Vagina (tissue), 2 donors: Measurements from ENCODE around the gene DCTN4. TPM values are rescaled to one million over a fixed set of nuclear protein-coding genes. Genes with fewer than 3 reads are reported as not detected.

Experiments
- DNase-seq, 2 donors: peaks; one replicate each; pipeline ENCODE4 v3.0.0-alpha.2; 2017; ENCODE audit errors: extremely low spot score in 2 of 2
- H3K27ac ChIP-seq: fragments of 200-600 bp; sonication (generic); one replicate; pipeline ENCODE4 v1.5.1; 2019
- H3K27me3 ChIP-seq: fragments of 200-600 bp; sonication (generic); one replicate; pipeline ENCODE4 v1.5.1; 2019
- H3K36me3 ChIP-seq, 2 donors: fragments of 200-600 bp; sonication (generic); one replicate each; pipeline ENCODE4 v1.5.1; 2017 to 2019
- H3K4me1 ChIP-seq: fragments of 200-600 bp; sonication (generic); one replicate; pipeline ENCODE4 v1.5.1; 2019
- H3K4me3 ChIP-seq, 2 donors: fragments of 200-600 bp; sonication (generic); 1 replicate in 1 of 2; 2 replicates in 1 of 2; pipeline ENCODE4 v1.5.1; 2016 to 2019
- H3K9me3 ChIP-seq: fragments of 200-600 bp; sonication (generic); one replicate; pipeline ENCODE4 v1.5.1; 2019
- CTCF ChIP-seq, 3 experiments: fragments of 450-650 bp in 2 of 3; fragments of 200-600 bp in 1 of 3; sonication (generic) in 1 of 3; IDR thresholded peaks; one replicate each; pipeline ENCODE4 v1.5.1; 2017 to 2019; ENCODE audit warnings: antibody characterized with exemption in 3 of 3, mild to moderate bottlenecking in 2 of 3, moderate library complexity in 2 of 3
- POLR2A ChIP-seq, 2 donors: fragments of 450-650 bp; IDR thresholded peaks; one replicate each; pipeline ENCODE4 v1.6.1; 2017; ENCODE audit warnings: antibody characterized with exemption in 2 of 2, mild to moderate bottlenecking in 2 of 2, moderate library complexity in 2 of 2
- POLR2AphosphoS5 ChIP-seq, 2 donors: sonication (generic); formaldehyde crosslinking; IDR thresholded peaks; one replicate each; pipeline ENCODE4 v1.9.0; 2017; ENCODE audit warnings: antibody characterized with exemption in 2 of 2, mild to moderate bottlenecking in 2 of 2, low read depth in 1 of 2; ENCODE audit not compliant: insufficient read depth in 1 of 2
- intact Hi-C: fragments of 100-400 bp; cut with DNase I; formaldehyde crosslinking; loops from one replicate; pipeline ENCODE4 v1.15.1; 2023
- total RNA-seq: library from RNA; depleted of rRNA; stranded (reverse); fragments of >200 nt; gene quantifications from one replicate; pipeline ENCODE4 v1.2.3, GENCODE V29; 2016

Gene DCTN4
- total RNA-seq, 1 donor from 2014 or later: 51.3 TPM

GRCh38 chr5:150782850-150783249 is 24.0 kb upstream of the DCTN4 start:
- Histone ChIP-seq H3K27me3 (no peaks in the 10 kb centered on the region), H3K4me3 (no peak overlapping the region), H3K9me3 (no peaks in the 10 kb centered on the region), H3K27ac (peak overlapping the region; percentile 86), H3K36me3 (no peaks in the 10 kb centered on the region), H3K4me1 (peaks cover 63% of the 10 kb centered on the region)
- no peak for TF ChIP-seq CTCF (IDR thresholded peaks at IDR 0.05)
- no peak for DNase-seq
- intact Hi-C loops: loop anchor here (10.0 kb wide), 1 partner anchor 1378 kb away; no protein-coding TSS in a partner anchor

DNA sequence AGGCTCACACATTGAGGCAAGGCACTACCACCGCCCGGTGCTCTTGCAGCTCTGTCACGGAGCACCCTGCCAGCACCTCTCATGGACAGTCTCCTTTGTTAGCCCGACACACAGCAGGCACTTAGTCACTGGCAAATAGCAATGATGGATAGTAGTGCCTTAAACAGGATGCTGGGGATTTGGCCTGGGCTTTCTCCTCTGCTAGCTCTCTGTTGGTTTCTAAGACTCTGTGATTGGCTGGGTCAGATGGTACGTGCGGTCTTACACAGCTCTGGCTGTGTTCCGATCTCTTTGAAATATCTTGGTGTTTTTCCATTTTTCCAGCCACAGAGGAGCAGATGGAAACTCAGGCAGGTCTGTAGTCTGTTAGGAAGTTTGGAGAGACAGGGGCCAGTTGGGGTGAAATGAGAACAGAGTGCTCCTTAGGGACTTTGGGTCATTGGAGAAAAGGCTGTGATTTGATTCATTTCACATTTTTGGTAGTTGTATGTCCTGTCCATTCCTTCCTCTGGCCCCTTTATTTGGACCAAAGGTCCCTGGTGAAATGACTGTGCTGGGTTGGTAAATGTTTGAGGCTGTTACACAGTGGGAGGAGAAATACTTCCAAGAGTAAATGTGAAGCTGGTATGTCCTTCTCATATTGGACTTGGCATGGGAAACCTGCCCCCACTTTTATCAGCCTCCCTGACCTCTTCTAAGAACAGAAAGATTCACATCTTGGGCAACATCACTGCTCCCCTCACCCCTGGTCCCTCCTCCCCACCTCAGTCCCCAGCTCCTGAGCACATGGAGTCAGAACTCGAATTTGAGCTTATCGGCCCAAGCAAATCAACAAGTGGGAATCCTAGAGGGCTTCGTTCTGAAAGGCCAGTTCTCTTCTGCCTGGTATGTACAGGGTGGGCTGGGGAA is 23.1 kb upstream of the DCTN4 start:
- Histone ChIP-seq H3K4me1 (peaks cover 67% of the 10 kb centered on the region), H3K36me3 (no peaks in the 10 kb centered on the region), H3K4me3 (peak overlapping the region in 1 of 2 donors; percentile 66), H3K9me3 (no peaks in the 10 kb centered on the region), H3K27me3 (no peaks in the 10 kb centered on the region), H3K27ac (peak overlapping the region; percentile 86)
- intact Hi-C loops: loop anchor here (10.0 kb wide), 1 partner anchor 1377 kb away; no protein-coding TSS in a partner anchor
- DNase-seq: peak in 1 of 2 donors; percentile 97
- TF ChIP-seq POLR2AphosphoS5 (IDR thresholded peaks at IDR 0.05; ENCODE audit: insufficient read depth in 1 of 2, low read depth in 1 of 2) (peak; percentile 53 to 61), CTCF (IDR thresholded peaks at IDR 0.05) (no peak), POLR2A (IDR thresholded peaks at IDR 0.05) (peak in 1 of 2 donors; percentile 26)

GRCh38 chr5:150780816-150781221 is 22.0 kb upstream of the DCTN4 start:
- no peak for DNase-seq
- TF ChIP-seq POLR2AphosphoS5 (IDR thresholded peaks at IDR 0.05; ENCODE audit: insufficient read depth in 1 of 2, low read depth in 1 of 2): no peak
- no peak for TF ChIP-seq CTCF (IDR thresholded peaks at IDR 0.05)
- TF ChIP-seq POLR2A (IDR thresholded peaks at IDR 0.05): no peak
- H3K4me3 ChIP-seq: peak overlapping the region in 1 of 2 donors; percentile 66
- H3K27ac ChIP-seq: peak overlapping the region; percentile 86
- H3K9me3 ChIP-seq: no peaks in the 10 kb centered on the region
- intact Hi-C loops: loop anchor here (10.0 kb wide), 1 partner anchor 1376 kb away; no protein-coding TSS in a partner anchor
- H3K27me3 ChIP-seq: no peaks in the 10 kb centered on the region
- H3K36me3 ChIP-seq: no peaks in the 10 kb centered on the region
- H3K4me1 ChIP-seq: peaks cover 67% of the 10 kb centered on the region

- TF ChIP-seq CTCF (IDR thresholded peaks at IDR 0.05): no peak
- no peak for TF ChIP-seq POLR2A (IDR thresholded peaks at IDR 0.05)
- TF ChIP-seq POLR2AphosphoS5 (IDR thresholded peaks at IDR 0.05; ENCODE audit: insufficient read depth in 1 of 2, low read depth in 1 of 2): peak in 1 of 2 donors; percentile 53
- peaks cover 67% of the 10 kb centered on the region for H3K4me1 ChIP-seq
- peak overlapping the region; percentile 66 to 71 for H3K4me3 ChIP-seq
- peak overlapping the region; percentile 86 for H3K27ac ChIP-seq
- DNase-seq: no peak
- intact Hi-C loops: loop anchor here (10.0 kb wide), 1 partner anchor 1375 kb away; no protein-coding TSS in a partner anchor
- no peaks in the 10 kb centered on the region for H3K36me3 ChIP-seq
- H3K9me3 ChIP-seq: no peaks in the 10 kb centered on the region
- no peaks in the 10 kb centered on the region for H3K27me3 ChIP-seq
Measured at GRCh38 chr5:150780187-150780692, 21.4 kb upstream of the DCTN4 start.
